Endodermal cell (in vitro differentiated cells): ENCODE results near the gene ZNF407. TPM values are rescaled to one million over a fixed set of nuclear protein-coding genes. Genes with fewer than 3 reads are reported as not detected.

Experiments
- DNase-seq: peaks from one replicate; pipeline ENCODE4 v3.0.0-alpha.2; 2017
- H3K27ac ChIP-seq: 2 replicates; pipeline ENCODE4 v1.5.1; 2013; ENCODE audit warnings: mild to moderate bottlenecking, low read depth, low read length, moderate library complexity
- H3K27me3 ChIP-seq: 2 replicates; pipeline ENCODE4 v1.6.1; 2013; ENCODE audit warnings: mild to moderate bottlenecking, low read length, moderate library complexity; ENCODE audit not compliant: insufficient read depth, control insufficient read depth, poor library complexity, severe bottlenecking
- H3K36me3 ChIP-seq: 2 replicates; pipeline ENCODE4 v1.7.0; 2013; ENCODE audit warnings: mild to moderate bottlenecking, low read length, moderate library complexity; ENCODE audit not compliant: control insufficient read depth, insufficient read depth
- H3K4me1 ChIP-seq: one replicate; pipeline ENCODE4 v1.7.0; 2013; ENCODE audit warnings: low read length; ENCODE audit not compliant: control insufficient read depth, insufficient read depth
- H3K4me3 ChIP-seq: 2 replicates; pipeline ENCODE4 v1.5.1; 2013; ENCODE audit warnings: mild to moderate bottlenecking, low read length, moderate library complexity
- H3K9ac ChIP-seq: 2 replicates; pipeline ENCODE4 v1.6.1; 2013; ENCODE audit warnings: mild to moderate bottlenecking, low read length, moderate library complexity; ENCODE audit not compliant: poor library complexity, severe bottlenecking; ENCODE audit errors: extremely low read depth
- H3K9me3 ChIP-seq: 2 replicates; pipeline ENCODE4 v1.6.1; 2013; ENCODE audit warnings: mild to moderate bottlenecking, low read length, moderate library complexity; ENCODE audit not compliant: control insufficient read depth
- H3K27ac Mint-ChIP-seq: 2 replicates; pipeline ENCODE4 v1.8.0; 2020; ENCODE audit warnings: mixed read lengths
- H3K27me3 Mint-ChIP-seq: 2 replicates; pipeline ENCODE4 v1.8.0; 2021; ENCODE audit warnings: mild to moderate bottlenecking, mixed read lengths; ENCODE audit not compliant: insufficient read depth
- H3K36me3 Mint-ChIP-seq: 2 replicates; pipeline ENCODE4 v1.8.0; 2020; ENCODE audit warnings: low read depth, mixed read lengths
- H3K4me1 Mint-ChIP-seq: 2 replicates; pipeline ENCODE4 v1.8.0; 2020; ENCODE audit warnings: mixed read lengths
- H3K4me3 Mint-ChIP-seq: 2 replicates; pipeline ENCODE4 v1.8.0; 2020; ENCODE audit warnings: mild to moderate bottlenecking, moderate library complexity, mixed read lengths
- H3K9me3 Mint-ChIP-seq: 2 replicates; pipeline ENCODE4 v1.8.0; 2020; ENCODE audit warnings: mild to moderate bottlenecking, mixed read lengths
- CTCF ChIP-seq: fragments of 200-600 bp; sonication (generic); conservative IDR thresholded peaks from 2 replicates; pipeline ENCODE4 v1.5.0; 2021; ENCODE audit warnings: antibody characterized with exemption, mild to moderate bottlenecking
- WGBS, 2 experiments: methylation state at CpG; one replicate each; pipeline versions ENCODE4 v1.1.5 to v1.1.7; 2013; ENCODE audit warnings: missing lambda C conversion rate in 2 of 2, mixed read lengths in 1 of 2; ENCODE audit not compliant: insufficient coverage in 1 of 2, insufficient read length in 1 of 2; 5-methylcytosine and 5-hydroxymethylcytosine counted together
- total RNA-seq, 2 donors: library from RNA; stranded (reverse); fragmentation: NEBNext Ultra II Directional in 1 of 2; extraction: Animal tissue kit (Norgen Biotek cat#: 25700) in 1 of 2; gene quantifications; 2 replicates in 1 of 2; 3 replicates in 1 of 2; pipeline ENCODE4 v1.2.1, GENCODE V29; 2021

ZNF407 gene
- total RNA-seq, 2 donors from 2014 or later = 7.6 to 13.1 TPM

DNA sequence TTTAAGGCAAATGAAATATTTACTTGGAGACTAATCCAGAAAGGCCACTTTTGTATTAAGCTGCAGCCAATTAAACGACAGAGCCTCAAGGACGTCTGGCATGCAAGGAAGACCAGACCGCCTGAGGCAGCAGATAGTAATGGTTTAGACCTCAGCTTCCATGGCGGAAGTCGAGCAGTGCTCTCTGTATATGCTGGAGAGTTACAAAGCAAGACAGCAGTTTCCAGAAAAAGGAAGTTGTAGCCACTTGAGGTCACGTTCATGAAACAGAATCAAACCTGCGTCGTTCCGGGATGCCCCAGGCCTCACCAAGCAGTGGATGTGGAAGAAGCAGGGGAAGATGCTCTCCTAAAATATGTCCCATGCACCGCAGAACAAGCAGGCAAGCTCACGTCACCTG, 469.3 kb downstream of the ZNF407 start:
- no peak overlapping the region for H3K4me3 Mint-ChIP-seq
- TF ChIP-seq CTCF = no peak
- Histone ChIP-seq H3K4me1 (no peaks in the 10 kb centered on the region), H3K36me3 (no peaks in the 10 kb centered on the region), H3K4me3 (no peak overlapping the region), H3K27me3 (no peaks in the 10 kb centered on the region), H3K9ac (no peak overlapping the region), H3K27ac (no peak overlapping the region), H3K9me3 (no peaks in the 10 kb centered on the region)
- WGBS, 2 experiments = 95 to 97% methylated on average over 11 of the region's 11 CpGs
- H3K27ac Mint-ChIP-seq = no peak overlapping the region
- DNase-seq = no peak
- peaks cover 2% of the 10 kb centered on the region for H3K36me3 Mint-ChIP-seq
- peaks cover 3% of the 10 kb centered on the region for H3K4me1 Mint-ChIP-seq
- no peaks in the 10 kb centered on the region for H3K27me3 Mint-ChIP-seq
- no peaks in the 10 kb centered on the region for H3K9me3 Mint-ChIP-seq

GRCh38 chr18:75067996-75068645, 470.5 kb downstream of the ZNF407 start:
- H3K4me3 Mint-ChIP-seq = no peak overlapping the region
- peak; percentile 36 for DNase-seq
- H3K4me1 ChIP-seq = no peaks in the 10 kb centered on the region
- no peak overlapping the region for H3K9ac ChIP-seq
- peaks cover 3% of the 10 kb centered on the region for H3K4me1 Mint-ChIP-seq
- no peak overlapping the region for H3K4me3 ChIP-seq
- no peaks in the 10 kb centered on the region for H3K9me3 ChIP-seq
- no peaks in the 10 kb centered on the region for H3K27me3 ChIP-seq
- no peaks in the 10 kb centered on the region for H3K27me3 Mint-ChIP-seq
- no peak for TF ChIP-seq CTCF
- no peak overlapping the region for H3K27ac Mint-ChIP-seq
- H3K36me3 ChIP-seq = no peaks in the 10 kb centered on the region
- H3K27ac ChIP-seq = no peak overlapping the region
- peaks cover 2% of the 10 kb centered on the region for H3K36me3 Mint-ChIP-seq
- no peaks in the 10 kb centered on the region for H3K9me3 Mint-ChIP-seq
- WGBS, 2 experiments = 87 to 95% methylated on average over 8 to 17 of the region's 17 CpGs

GRCh38 chr18:75068682-75069435, 471.2 kb downstream of the ZNF407 start:
- H3K36me3 ChIP-seq = no peaks in the 10 kb centered on the region
- H3K4me3 Mint-ChIP-seq = no peak overlapping the region
- no peak overlapping the region for H3K27ac Mint-ChIP-seq
- H3K27me3 ChIP-seq = no peaks in the 10 kb centered on the region
- no peak overlapping the region for H3K9ac ChIP-seq
- no peaks in the 10 kb centered on the region for H3K9me3 ChIP-seq
- no peak for TF ChIP-seq CTCF
- peaks cover under 1% of the 10 kb centered on the region for H3K36me3 Mint-ChIP-seq
- no peaks in the 10 kb centered on the region for H3K9me3 Mint-ChIP-seq
- no peak overlapping the region for H3K27ac ChIP-seq
- no peak overlapping the region for H3K4me3 ChIP-seq
- H3K4me1 ChIP-seq = no peaks in the 10 kb centered on the region
- 91 to 96% methylated on average over 15 to 20 of the region's 20 CpGs for WGBS, 2 experiments
- no peaks in the 10 kb centered on the region for H3K27me3 Mint-ChIP-seq
- peaks cover 3% of the 10 kb centered on the region for H3K4me1 Mint-ChIP-seq
- no peak for DNase-seq
